HG03175 (cell line): ENCODE measurements around the gene DSG3.
"Not testable (repeated sequence)": the region's sequence is repeated elsewhere in the genome, so short reads cannot be mapped to it uniquely, and the experiment has no call there.

Experiments
- ATAC-seq: cut with Tn5 transposase; IDR thresholded peaks from one replicate; pipeline ENCODE4 v1.9.1; 2021; ENCODE audit warnings: mild to moderate bottlenecking, moderate library complexity; ENCODE audit not compliant: unreplicated experiment

The DSG3 gene

DNA sequence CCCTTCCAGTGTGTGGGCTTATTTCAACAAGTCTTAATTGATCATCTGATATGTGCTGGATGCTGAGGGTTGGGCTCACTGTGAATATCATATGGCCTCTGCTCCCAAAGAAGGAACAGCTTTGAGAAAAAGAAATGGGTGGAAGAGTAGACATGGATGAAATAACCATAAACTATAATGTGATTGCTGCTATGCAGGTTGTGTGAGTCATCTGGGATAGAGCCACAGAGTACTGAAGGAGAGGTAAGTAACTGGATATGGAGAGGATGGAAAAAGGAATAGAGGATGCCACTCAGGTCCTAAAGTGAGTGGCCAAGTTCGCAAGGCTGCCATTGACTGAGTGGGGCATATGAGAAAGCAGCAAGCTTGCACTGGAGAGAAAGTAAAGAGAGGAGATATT, 41.8 kb downstream of the DSG3 start:
- no peak for ATAC-seq

DNA sequence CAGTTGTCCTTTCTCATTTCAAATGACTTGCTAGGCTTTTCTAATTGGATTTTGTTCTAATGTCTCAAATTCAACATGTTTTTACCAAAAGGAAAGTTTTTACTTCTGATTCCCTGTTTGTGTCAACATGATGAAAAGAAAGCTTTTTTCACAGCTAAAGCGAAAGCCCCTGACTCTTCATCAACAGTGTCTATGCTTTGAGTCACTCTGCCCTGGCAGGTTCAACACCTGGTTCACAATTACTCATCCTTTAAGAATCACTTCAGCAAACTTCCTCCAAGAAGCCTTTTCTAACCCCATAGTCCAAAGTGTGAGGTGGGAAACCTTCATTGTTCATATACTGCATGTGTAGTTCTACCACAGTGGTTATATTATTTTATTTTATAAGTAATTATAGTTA, 42.8 kb downstream of the DSG3 start:
- peak; percentile 76 for ATAC-seq

DNA sequence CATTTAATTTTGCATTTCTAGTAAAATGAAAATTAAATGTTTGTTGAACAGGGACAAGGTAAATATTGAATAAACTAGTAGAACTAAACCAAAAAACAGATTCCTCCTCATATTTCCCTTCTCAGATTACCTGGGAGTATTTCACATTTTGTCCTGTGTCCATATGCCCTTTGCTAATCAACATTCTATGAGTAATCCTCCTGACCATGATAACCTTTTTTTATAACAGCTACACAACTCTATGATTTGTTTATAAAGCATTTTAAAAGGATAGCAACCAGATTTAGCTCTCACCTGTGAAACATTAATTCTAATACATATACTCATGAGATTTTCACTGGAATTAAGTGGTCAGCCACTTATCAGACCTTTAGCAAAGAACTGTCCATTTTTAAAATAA, 43.3 kb downstream of the DSG3 start:
- ATAC-seq, result no peak

DNA sequence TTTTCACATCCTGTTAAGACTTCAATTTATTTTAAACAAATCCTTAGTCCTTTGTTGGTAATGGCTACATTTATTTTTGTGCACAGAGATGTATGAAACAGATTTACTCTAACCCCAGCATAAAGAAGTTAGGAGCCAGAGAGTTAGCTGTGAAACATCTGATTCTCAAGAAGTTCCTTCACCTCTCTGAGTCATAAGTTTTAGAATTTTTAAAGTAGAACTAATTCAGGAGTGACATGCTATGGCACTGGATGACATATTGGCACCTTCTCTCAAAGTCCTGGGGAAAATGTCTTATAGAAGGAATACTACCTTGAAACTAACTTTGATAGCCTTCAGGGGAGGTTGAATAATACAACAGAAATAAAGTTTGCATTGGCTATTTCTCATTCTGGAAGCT, 44.0 kb downstream of the DSG3 start:
- ATAC-seq, result no peak

DNA sequence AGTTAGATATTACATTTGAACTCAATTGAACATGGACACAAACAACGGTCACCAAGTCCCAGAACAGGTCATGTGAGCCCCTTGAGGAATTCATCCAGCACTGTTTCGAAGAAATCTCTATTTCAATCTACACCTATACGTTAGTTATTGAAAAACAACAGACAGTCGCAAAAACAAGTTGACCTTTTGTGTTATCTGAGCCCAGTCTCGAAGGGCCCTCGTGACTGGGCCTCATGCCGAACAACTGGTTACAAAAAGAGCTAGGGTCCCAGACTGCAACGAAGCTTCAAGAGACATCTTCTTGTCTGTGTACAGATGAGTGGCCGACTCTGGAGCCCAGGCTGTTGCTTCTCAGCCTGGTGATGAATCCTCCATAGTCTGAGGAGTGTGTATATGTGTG, 45.1 kb downstream of the DSG3 start:
- ATAC-seq, result no peak

DNA sequence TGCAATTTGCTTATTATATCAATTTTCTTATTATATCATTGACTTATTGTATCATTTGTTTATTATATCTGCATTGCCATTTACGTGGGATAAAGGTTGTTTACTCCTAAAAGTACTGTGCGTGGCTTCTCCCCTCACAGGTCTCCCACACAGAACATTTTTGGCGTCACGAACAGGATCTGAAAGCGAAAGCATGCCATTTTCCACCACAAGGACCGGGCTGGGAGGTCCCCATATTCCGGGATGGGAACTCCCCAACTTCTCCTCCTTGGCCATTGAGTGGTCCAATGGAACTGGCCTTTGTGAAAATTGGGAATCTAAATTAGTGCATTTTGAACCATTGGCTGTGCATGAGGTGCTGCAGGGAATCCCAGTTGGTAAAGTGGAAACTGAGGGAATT, 45.6 kb downstream of the DSG3 start:
- no peak for ATAC-seq

DNA sequence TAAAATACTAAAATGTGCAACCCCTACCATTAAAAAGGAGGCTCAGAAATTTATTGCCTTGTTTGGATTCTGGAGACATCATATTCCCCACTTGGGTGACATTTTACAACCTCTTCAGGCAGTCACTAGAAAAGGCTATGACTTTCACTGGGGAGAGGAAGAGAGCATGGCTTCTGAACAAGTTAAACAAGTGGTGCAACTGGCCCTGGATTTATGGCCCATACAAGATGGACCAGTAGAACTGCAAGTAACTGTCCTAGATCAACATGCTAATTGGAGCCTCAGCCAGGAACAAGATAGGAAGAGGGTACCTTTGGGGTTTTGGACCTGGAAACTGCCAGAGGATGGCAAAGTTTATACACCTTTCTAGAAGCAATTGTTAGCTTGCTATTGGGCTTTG, 46.4 kb downstream of the DSG3 start:
- ATAC-seq, result no peak

DNA sequence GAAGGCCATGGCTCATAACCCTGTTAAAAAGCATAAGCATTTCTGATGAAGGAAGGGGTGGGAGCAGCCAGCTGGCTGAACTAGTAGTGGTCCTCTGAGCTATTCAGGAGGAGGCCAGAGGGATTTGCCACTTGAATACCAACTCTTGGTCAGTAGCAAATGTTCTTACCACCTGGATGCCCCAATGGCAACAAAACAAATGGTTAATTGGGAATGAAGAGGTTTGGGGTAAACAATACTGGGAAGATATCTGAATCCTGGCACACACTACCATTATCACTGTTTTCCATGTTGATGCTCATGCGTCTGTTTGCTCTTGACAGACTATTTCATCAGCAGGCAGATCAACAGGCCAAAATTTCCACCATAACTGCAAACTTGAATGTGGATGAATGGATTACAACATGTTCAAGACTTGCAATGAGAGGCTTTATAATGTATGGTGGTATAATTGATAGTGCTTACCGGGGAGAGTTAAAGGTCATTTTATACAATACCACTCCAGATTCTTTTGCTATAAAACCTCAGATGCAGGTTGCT, 47.2 kb downstream of the DSG3 start:
- not testable (repeated sequence) for ATAC-seq

DNA sequence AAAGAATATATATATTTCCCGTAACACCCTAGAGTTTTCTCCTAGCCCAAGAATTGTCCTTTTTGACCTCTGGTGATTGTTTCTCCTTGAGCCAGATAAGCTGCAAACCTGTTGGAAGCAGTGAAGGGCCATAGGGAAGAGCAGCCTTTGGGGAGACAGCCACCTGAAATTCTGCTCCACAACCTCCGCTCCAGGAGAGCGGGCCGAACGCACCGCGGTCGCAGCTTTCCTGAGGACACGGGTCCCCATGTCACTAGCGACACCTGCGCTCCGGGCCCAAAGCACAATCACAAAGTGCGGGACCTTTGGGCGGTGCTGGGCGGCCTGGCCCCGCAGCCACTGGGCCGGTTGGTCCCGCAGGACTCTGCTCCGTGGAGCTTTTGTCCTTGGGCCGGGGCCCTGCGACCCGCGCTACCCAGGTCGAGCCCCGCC, 49.9 kb downstream of the DSG3 start:
- no peak for ATAC-seq

DNA sequence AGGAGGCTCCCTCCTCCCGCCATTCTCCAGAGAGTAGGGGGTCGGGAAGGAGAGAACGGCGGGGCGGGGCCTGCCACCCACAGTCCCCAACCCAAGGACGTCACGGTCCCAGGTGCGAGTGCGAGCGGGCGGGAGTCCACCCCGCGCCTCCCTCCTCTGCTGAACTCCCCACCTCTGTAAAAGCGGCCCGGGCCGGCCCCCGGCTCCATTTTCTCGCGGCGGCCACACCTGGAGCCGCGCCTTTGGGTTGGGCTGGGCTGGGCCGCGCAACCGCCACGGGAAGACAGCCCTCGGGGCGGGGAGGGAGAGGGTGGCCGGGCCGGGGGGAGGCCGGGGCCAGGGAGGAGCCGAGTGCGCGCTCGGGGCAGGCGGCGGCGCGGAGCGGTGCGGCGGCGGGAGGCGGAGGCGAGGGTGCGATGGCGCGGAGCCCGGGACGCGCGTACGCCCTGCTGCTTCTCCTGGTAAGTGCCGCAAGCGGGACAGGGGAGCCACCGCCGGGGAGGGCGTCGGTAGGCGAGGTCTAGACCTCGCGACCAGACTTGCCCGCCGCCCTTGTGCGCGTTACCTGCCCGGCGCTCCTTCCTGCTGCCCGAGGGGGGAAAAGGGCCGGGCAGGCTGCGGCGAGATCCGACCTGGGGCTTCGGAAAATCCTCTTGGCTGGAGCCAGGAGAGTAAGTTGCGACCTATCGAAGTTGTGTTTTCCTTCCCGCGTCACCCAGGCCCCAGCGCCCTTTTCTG, 50.5 kb downstream of the DSG3 start, which contains the start of gene DSG2:
TSS of gene DSG2 (plus strand) at position 342 of the 738 bp plus-strand sequence. CDS start at position 417, 75 bp downstream.
- ATAC-seq, result peak; percentile 45

DNA sequence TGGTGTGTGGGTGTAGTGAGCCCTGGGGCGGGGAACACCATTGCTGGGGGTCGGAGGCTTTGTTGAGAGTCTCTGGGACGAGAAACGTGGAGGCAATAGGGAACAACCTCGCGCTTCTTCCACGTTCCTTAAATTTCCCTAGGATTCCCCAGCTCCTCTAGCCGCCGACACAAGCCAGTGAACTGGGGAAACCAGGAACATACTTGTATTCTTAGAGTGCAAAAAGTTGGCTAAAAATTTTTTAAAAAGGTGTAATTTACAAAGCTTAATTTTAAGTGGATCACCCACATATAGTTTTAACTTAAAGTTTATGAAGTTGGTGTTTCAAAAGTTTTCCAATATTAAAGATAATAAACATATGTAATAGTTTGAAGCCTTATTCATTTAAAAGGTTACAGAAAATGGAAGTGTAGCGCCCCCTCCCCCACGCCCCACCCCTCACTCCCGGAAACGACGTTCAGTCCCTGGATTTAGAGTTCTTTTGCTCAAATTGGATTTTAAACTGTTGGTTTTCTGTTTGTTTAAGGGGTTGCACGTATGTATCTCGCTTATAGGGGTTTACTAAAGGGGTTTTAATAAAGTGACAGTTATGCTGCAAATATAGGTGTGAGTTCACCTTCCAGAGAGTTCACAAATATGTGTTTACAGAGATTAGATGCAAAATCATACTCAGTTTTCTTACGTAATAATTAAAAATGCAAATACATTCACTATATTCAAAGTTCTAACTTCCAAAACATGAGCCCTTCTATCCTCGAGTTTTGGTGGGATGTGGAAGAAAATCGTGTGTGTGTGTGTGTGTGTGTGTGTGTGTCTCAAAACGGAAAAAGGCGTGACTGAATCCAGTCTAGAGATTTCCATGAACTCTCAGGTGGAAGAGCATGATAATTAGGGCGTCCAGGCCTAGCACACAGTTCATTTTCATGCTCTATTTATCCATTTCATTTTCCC, 51.3 kb downstream of the DSG3 start:
- ATAC-seq, result peak; percentile 3

DNA sequence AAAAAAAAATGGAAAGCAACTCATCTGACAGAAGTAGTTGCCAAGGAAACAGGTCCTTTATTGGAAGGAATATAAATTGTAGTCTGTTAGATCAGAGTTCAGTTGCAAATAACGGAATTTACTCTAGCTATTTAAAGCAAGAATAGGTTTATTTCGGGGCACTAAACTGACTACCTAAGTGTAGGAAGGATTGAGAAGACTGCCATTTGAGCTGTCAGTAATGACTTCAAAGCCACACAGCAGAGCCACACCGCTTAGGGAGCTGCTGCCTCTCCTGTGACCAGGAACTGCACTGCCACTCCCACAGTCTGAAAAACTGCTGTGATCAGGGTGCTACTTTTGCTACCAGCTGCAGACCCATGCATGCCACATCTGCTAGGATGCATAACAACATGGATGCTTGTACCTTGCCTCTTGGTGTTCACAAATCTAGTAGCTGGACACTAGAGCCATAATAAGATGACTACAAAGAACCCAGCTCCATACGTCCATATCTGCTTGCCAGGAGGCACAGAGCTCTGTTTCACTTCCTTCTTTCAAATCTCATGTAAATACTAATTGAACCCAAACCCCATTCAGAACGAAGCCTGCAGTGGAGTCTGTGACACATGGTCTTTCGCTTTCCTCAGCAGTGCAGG, 52.6 kb downstream of the DSG3 start:
- peak; percentile 87 for ATAC-seq

DNA sequence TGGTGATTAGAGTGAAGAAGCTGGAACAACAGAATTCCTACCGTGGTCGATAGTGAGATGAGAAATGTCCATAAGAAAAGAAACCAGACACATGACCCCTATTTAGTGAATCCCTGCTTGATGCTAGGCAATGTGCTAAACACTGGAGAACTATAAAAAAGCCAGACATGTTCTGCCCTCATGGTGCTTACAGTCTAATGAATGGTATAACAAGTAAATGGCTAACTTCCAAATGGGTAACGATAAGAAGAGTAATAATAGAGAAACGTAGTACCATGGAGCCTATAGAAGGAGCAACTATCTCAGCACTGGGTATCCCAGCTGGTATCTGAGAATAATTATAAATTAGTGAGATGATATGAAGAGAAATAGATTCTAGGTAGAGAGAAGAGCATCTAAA, 55.5 kb downstream of the DSG3 start:
- ATAC-seq, result no peak

DNA sequence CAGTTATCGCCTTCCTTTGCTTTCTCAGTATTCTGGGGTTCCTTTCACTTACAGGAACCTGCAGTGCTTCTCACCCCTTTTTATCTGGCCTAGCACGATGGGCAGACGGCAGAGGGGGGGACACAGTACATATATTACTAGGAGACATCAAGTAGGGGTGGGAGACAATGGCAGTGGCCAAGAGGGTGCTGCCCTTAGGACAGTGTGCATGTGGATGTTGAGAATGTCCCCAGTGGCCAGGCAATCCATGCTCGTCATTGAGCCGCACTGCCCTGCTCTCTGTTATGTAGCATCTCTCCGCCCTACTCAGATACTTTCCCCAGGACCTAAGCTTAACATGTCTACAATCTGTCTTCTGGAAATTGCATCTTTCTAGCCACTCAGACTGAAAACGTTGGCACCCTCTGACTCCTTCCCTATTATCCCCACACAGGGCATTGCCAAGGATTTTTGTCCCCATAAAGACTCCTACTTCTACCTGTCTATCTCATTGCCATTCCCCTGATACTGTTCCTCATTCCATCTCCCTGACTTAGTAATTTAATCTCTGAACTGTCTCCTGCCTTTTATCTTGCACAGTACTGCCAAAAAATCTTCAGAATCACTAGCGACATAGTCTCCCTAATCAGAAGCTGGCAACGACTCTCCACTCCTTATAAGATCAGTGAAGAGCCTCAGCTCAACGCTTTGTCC, 57.1 kb downstream of the DSG3 start:
- no peak for ATAC-seq

DNA sequence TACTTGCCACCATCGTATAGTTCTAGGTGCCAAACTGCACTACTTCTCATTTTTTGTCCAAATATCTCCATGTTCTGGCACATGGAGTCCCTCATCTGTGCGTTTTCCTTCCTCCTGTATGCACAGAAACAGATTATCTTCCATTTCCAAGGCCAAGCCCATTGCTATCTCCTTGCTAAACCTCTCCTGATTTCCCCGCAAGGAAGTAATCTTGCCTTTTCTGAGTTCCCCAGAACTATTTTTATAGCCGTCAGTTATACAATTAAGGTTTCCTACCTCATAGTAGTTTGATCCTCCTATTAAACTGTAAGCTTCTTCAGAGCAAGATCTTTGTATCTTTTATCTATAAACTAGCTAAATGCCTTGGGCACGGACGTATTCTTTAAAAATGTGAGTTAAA, 57.6 kb downstream of the DSG3 start:
- ATAC-seq, result no peak

DNA sequence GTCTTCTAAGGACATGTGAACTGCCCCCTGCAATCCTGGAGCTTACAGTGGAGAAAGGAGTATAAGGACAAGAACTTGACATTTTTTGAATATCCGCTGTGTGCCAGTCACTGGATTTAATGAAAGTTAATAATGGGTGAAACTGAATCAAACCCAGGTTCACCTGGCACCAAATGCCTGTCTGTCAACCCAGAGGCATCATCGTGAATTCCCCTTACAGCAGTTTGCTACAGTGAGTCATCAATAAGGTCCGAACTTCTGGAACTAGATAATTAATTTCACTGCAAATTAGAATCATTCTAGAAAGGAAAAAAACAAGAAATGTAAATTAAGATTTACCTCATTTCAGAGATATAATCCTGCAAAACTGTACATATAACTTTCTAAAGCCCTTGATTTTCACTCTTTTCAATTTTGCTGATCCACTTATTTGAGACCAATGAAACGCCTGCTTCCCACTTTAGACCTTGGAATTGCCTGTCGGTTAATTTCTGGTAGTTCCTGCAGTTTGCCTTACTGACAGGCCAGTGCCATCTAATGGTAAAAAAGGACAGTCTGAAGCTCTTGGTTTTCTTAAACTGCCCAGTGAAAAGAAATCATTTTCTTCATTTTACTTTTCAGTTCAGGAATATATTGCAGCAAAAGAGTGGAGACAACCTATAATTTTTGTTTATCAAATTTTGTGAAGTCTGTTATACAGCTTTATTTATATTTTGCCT, 58.6 kb downstream of the DSG3 start:
- ATAC-seq, result no peak

DNA sequence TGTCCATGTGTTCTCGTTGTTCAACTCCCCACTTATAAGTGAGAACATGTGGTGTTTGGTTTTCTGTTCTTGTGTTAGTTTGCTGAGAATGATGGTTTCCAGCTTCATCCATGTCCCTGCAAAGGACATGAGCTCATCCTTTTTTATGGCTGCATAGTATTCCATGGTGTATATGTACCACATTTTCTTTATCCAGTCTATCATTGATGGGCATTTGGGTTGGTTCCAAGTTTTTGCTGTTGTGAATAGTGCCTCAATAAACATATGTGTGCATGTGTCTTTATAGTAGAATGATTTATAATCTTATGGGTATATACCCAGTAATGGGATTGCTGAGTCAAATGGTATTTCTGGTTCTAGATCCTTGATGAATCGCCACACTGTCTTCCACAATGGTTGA, 59.6 kb downstream of the DSG3 start:
- ATAC-seq, result not testable (repeated sequence)

DNA sequence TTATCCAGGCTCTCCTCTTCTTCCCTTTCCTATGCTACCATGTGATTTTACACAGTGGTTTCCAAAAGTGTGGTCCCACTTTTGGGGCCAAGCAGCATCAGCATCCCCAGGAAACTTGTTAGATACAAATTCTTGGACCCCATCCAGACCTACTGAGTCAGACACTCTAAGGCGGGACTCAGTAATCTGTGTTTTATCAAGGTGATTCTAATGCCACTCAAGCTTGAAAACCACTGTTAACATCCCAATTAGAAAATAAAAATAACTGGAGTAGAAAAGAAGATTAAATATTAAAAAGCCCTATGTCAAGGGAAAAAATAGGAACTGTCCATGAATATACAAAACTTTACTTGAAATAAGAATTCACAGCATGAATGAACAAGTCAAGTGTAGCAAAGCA, 61.2 kb downstream of the DSG3 start:
- no peak for ATAC-seq

DNA sequence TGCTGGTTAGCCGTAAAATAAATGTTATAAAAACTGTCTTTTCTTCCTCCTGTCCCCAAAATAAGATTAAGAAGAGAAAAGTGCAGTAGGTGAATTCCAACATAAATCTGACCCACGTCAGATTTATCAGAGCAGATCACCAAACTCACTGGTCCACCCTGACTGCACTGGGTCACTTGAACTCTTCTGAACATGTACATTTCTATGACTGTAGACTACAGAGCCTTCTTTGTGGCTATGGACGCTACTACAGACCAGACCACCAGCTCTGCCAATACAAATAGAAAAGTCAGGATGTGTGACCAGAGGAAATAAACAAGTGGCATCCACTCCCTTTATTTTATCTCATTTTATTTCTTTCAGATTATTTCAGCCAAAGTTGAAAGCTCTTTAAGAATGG, 62.0 kb downstream of the DSG3 start:
- ATAC-seq, result no peak

DNA sequence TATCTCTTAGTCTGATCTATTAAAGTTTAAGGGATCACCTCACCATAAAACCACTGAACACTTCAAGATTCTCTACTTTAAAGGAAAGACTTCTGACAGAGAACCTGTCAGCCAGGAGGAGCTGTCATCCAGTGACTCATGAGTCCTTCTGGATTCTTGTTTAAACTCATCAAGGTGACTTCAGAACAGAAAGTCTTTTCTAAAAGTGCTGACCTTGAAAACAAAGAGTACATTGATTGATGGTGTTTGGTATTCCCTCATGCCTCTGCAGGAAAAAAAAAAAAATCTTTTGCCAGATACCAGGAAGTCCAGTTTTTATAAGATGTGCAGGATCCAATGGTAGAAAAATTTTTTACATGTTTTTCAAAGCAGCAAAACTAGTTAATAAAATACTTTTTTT, 62.8 kb downstream of the DSG3 start:
- ATAC-seq, result no peak
